Sigmoid colon (tissue), 4 donors: ENCODE data around the gene MPND.

Experiments used
- CTCF ChIP-seq, 4 experiments: fragments of 450-650 bp in 3 of 4; fragments of 200-600 bp in 1 of 4; IDR thresholded peaks; one replicate each; pipeline ENCODE4 v1.5.1; 2016 to 2019; ENCODE audit warnings: antibody characterized with exemption in 4 of 4, mild to moderate bottlenecking in 3 of 4, moderate library complexity in 2 of 4
- EP300 ChIP-seq, 4 donors: sonication (generic); formaldehyde crosslinking; IDR thresholded peaks; one replicate each; pipeline ENCODE4 v1.6.1; 2017; ENCODE audit warnings: antibody characterized with exemption in 4 of 4
- POLR2AphosphoS5 ChIP-seq, 4 donors: sonication (generic); formaldehyde crosslinking; IDR thresholded peaks; one replicate each; pipeline ENCODE4 v1.6.1; 2017; ENCODE audit warnings: antibody characterized with exemption in 4 of 4

GRCh38 chr19:4346020-4346383, 2.6 kb downstream of the MPND start:
- TF ChIP-seq EP300 (IDR thresholded peaks at IDR 0.05) (no peak), CTCF (IDR thresholded peaks at IDR 0.05) (no peak), POLR2AphosphoS5 (IDR thresholded peaks at IDR 0.05) (no peak)
